COLO668 (cell line): ENCODE results near the gene PRR5L.
A peak's percentile ranks its signal among the peaks of the same experiment; 100 is the strongest.

Experiments
- DNase-seq: peaks from one replicate; lab custom pipeline; 2025; ENCODE audit not compliant: unreplicated experiment; lab: John Stamatoyannopoulos, UW

PRR5L gene

DNA sequence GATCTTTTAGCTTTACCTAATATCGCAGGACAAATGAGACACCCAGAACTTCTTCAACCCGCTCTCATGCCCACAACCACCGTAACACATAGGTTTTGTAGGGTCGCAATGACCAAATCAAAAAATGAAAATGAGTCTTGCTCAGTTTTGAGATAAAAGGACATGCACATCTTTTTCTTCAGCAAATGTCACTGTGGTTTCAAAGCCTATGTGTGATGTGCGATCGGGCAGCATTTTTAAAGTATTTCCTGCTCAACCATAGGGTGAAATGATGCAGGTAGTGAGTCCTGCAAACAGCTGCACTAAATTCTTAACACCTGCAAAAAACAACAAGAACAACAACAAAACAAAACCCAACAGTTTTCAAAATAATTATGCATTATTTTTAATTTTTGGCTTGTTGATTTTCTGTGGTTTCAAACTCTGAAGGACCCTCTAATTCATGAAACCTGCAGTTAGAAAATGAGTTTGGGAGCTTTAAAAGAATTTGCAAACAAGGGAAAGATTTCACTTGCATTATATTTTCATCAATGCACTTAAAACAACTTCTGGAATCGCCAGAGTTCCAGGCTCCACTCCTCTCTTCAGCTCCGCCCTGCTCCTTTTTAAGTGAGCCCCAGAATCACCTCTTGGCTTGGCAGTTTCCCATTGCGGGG, 79.4 kb downstream of the PRR5L start:
- DNase-seq: no peak

DNA sequence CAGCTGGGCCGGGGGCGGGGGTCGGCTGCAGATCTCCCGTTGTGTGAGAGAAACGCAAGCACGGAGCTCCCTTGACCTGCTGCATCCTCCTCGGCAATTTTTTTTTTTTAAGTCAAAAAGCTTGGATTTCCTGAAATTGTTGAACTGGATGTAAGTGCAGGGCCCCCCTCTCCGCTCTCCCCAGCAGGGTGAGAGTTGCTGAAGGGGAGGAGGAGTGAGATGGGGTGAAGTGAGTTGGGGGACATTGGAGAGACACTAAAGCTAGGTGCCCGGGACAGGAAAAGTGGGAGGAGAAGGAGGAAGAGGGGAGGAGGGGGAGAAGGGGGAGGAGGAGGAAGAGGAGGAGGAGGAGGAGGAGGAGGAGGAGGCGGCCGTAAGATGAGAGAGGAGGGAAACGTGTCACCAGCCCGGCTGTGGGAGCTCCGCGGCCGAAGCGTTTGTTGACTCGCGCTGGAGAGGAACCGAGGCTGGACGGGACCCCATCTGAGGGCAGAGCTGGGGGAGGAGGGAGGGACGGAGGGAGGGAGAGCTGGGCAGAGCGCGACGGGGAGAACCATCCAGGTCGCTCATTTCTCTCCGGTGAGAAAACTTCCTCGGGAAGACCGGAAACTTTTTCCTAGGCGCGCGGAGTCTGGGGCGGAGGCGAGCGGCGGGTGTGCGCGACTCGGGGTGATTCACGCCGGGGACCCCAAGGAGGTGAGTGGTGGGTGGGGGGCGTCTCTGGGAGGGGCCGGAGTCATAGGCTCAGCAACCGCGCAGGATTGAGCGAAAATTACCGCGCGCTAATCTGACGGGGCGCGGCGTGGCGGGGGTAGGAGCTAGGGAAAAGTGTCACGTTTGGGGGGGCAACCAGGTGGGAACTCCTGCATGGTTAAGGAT, 80.2 kb downstream of the PRR5L start:
- DNase-seq: no peak

DNA sequence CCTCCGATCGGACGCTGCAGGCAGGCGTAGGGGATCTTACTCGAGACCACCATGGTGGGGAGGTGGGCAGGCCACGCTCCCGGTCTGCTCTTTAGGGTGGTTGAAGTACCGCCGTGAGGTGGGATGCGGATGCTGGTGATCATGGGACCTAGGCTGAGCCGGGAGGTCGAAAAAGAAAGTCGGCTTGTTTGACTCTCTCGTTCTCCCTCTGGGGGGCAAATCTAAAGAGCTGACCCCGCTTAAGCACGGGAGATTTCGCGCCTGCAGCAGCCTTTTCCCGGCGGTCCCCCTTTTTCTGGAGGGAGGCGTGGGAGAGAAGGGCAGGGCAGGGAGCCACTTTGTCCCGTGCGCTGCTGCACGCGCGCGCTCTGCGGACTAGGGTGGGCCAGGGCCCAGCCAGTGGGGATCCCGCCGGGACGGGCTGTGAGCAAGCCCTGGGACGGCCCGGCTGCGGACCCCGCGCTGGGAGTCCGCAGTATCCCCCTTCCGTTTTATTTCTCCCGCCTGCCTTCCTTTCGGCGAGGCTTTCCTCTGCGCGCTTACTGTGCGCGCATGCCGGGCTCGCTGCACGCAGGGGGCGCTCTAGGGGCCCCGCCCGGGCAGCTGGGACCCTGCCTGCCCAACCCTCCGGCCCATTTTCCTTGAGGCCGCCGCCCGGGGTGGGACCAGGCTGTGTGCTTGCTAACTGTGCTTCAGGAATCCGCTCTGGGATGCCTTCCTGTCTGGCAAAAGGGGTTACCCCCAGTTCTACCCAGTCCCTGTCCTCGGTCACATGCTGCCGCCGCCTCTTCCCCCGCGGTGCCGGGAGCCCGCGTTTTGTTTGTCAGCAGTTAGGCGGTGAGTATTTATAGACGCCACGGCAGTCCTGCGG, 81.0 kb downstream of the PRR5L start:
- peak; percentile 71 for DNase-seq

DNA sequence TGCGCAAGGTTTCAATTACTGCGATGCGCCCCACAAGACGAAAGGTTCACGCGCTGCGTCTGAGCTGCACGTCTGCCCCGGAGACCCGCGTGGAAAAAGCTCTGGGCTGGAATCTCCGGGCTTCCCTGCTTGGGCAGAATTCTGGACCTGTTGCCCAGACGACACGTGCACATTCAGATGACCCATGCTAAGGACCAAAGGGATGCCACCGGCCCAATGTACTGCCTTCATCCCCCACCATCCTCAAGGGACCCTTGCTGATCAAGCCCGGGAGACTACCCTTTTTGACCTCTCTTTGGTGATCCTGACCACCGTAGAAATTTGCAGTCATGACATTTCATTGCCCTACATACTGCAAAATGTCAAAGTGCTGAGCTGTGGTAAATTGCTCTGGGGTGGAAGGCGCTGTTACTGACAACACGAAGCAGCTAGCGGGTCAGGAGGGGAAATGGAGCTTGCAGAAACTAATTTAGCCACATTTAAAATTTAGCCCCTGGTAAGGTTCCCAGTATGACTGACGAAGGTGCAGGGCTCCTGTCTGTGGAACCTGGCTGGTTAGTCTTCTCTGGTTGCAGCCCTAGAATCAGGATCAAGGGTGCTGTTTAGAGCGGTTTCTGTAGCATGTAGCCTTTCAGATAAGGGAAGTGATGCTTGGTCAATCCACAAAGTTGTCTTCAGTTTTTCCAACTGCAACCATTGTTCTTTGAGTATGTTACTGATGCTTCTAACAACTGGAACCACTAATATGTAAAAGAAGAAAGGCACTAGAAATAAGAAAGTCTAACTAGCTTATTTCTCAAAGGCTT, 81.9 kb downstream of the PRR5L start:
- DNase-seq: no peak

DNA sequence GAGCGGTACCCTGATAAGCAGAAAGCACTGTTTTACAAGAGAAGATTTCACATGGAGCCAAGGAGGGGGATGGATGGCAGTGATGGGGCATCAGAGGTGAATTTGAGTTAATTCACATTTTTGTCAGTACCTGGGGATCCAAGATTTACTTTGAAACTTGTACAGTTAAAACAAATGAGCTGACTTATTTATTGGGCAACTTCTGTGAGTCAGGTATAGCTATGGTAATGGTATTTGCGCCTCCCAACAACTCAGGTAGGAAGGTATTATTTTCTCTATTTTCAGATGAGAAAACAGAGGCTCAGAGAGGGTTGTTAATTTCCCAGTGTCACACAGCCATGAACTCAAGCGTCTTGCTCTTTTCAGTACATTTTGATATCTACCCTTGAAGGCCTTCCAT, 83.6 kb downstream of the PRR5L start:
- DNase-seq: no peak

DNA sequence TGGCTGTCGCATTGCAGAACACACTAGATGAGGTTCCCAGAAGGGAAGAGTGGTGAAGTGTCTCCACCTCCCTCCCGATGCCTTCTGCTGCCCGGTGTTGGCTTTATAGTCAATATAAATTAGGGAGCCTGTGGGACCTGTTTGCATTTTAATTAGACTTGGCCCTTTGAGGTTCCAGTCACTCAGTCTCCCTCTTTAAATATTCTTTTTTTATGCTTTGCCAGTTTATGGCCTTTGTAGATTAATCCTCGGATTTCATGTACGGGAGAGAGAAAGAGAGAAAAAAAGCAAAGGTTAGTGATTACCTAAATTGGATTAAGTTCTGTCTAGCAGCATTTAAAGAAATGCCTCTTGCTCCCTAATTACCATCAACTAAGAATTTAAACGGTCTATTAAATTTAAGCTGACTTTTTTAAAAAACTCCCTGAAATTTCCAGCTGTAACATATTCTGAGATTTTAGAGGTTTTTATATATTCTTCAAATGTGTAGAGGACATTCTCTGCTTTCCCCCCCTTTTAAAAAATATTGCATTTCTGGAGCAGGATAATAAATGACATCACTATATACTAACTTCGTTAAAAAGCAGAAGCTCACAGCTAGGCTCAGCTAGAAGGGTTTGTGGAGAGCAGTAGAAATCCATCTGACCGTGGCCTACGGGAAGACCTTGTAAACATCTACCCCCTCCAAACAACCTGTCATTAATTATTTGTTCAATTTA, 84.4 kb downstream of the PRR5L start:
- DNase-seq: no peak

DNA sequence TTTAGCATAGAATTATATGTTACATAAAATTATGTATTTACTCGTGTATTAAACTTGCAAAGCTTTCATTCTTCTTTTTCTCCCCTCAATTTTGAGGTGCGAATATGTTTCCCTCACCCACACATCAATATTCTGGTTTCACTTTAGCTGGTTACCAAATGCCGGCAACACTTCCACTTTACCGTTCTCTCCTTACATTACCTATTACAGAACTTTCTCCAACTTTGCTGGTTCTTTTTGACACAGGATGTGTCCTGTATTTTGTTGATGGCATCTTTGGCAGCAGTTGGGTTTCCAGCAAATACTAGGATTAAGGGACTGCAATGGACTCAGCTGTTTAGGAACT, 84.9 kb downstream of the PRR5L start:
- no peak for DNase-seq

DNA sequence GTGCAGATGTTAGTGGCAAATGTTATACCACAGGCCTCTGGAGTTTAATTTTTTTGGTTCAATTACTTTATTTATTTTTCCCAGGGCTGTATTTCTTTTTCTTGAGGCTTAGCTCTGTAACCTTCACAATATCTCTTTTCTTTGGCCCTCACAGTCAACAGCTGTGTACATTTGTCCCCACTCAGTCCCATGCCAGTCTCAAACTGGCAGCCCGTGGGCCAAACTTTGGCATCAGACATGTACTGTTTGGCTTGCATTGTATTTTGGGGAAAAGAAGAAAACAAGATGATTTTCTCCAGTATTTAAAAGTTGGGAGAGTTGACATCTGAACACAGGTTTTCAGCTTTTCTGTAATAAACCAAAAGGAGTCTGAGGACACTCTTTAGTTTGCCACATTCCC, 87.1 kb downstream of the PRR5L start:
- no peak for DNase-seq

DNA sequence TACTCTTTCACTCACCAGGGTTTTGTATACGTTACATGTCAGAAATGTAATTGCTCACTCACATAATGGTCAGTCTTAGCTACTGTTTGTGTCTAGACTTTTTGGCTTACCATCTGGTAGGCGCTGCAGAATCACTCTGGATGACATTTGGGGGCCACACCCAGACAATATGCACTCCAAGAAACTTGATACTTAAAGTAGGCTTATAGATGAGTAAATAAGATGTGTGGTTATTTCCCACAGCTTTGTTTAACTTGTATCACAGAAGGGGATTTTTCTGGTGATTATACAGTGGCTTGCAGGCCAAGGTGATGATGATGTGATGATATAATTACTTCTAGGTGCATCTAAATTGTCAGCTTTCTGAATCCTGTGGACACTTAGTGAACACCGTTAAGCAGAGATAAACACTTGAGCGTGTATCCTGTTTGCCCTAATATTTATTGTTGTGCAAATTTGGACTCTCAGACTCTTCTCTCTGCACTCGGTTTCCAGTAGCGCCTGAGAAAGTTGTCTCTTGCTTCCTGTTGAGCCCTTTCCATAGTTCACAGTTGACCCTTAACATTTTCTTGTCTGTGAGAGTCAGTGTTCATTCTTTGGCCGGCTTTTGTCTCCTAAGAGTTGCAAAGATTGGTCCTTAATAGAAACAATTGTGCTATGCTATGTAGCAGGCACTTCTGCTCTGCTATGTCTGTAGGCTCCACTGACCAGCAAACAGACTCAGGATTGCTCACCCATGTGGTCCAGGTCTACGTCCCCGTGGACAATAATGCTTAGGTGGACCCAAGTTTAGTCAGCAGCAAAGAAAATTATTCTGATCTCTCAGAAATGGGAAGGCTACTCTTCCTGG, 89.3 kb downstream of the PRR5L start:
- peak; percentile 22 for DNase-seq

DNA sequence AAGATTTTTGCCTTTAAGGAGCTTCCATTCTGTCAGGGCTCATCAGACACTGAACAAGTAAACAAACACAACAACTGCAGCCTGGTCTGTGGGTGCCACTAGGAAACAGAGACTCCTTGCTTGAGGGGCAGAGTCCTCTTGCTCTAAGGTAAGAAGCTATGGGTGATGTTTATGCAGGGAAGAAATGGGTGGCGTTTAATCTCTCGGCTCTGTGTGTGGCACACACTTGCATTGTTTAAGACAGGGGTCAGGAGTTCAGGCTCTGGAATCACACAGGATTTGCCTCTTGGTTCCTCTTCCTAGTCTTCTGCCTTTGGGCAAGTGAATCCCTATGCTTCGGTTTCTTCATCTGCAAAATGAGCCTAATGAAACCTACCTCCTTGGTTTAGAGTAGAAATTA, 90.3 kb downstream of the PRR5L start:
- DNase-seq: no peak

DNA sequence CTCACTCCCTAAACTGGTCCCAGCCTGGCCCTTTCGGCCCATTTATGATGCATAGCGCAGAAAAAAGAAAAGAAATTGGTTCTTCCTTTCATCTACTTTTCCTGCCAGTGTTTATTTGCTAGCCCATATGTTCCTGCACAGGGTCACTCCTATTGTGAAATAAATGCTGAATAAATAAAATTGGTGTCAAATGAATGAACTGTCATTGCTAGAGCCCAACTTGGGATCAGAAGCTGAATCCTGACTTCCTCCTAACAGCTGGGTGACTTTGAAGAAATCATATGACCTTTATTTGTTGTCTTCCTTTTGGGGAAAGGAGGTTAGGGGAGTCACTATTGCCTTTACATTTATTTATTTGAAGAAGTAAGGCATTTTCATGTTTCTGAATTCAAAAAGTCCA, 92.0 kb downstream of the PRR5L start:
- DNase-seq: no peak

DNA sequence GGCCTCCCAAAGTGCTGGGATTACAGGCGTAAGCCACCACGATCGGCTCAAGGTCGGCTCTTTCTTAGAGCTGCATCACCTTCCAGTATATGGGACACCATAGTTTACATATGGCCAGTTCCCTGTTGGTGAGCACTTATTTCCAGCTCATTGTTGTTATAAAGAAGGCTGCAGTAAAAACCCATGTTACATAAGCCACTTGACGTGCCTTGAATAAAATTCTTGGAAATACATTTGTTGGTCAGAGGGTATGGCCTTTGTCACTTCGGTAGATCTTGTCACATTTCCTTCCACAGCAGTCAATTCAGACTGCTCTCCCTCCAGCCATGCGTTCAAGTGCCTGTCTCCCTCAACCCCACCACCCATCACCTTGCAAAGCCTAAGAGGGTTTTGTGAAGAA, 92.9 kb downstream of the PRR5L start:
- DNase-seq: no peak

DNA sequence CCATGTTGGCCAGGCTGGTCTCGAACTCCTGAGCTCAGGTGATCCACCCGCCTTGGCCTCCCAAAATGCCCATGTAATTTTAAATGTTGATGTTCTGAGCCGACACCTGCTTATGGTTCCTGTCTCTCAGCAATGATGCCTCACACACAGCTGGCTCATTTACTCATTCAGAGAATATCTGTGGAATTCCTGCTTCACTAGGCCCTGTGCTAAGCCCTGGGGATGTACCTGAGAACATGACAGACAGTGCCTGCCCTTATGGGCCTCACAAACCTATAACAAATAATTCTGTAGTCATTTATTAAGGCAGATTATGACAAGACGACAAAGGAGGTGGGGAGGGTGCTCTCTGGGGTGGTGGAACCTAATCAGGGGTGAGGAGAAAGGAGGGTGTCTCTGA, 93.7 kb downstream of the PRR5L start:
- no peak for DNase-seq

DNA sequence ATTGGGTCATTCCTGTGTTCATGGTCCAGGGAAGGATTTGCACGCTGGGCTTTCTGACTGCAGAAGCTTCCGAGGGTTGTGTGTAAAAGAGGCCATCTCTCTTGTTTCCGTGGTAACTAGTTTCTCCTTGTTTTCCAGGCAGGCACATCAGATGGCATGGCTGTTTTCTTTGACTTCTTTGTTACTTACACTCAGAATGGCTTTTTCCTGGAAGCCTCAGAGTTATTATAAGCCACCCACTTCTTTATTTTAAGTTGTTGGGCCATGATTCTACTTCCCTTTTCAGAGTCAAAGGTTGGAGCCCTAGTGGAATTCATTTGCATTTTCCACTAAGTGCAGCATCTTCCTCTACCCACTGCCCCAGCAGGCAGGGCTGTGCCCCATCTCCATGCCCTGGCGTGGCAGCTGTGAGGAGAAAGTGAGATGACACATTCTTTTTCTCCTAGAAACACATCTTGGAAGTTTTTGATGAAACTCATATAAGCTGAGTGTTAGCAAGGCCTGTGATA, 94.9 kb downstream of the PRR5L start:
- DNase-seq: no peak

DNA sequence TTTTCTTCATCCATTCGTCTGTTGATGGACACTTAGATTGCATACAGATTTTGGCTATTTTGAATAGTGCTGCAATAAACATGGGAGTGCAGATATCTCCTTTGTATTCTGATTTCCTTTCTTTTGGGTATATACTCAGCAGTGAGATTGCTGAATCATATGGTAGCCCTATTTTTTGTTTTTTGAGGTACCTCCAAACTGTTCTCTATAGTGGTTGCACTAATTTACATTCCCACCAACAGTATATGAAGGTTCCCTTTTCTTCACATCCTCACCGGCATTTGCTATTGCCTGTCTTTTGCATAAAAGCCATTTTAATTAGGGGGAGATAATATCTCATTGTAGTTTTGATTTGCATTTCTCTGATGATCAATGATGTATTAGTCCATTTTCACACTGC, 96.1 kb downstream of the PRR5L start:
- no peak for DNase-seq

DNA sequence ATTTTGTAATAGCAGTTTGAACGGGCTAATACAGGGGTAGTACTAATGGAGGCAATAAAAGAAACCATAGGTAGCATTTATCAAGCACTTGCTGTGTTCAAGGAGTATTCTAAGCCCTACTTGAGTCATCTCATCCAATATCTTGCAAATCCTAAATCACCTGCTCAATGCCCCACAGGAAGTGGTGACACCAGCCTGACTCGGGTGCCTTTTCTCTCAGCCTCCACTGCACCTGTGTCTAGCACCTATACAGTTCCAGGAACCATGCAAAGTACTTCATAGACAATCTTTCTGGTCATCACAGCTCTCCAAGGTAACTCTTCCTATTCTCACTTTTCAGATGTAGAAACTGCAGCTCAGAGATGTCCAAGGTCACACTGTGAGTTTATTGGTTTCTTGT, 98.0 kb downstream of the PRR5L start:
- DNase-seq: no peak

DNA sequence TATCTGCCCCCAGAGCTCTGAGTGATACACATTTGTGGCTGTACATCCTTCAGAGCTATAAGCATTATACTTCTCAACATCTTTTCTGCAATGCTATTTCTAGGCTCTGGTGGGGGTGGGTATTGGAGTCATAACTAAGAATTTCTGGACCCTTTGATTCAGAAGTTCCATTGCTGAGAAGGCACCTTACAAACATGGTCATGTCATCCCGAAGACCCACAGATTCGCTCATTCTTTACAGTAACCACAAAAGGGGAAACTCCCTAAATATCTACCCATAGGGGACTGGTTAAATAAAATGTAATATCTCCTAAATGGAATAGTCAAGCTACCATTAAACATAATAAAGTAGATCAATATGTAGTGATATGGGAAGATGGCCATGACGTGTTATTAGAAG, 98.8 kb downstream of the PRR5L start:
- no peak for DNase-seq

DNA sequence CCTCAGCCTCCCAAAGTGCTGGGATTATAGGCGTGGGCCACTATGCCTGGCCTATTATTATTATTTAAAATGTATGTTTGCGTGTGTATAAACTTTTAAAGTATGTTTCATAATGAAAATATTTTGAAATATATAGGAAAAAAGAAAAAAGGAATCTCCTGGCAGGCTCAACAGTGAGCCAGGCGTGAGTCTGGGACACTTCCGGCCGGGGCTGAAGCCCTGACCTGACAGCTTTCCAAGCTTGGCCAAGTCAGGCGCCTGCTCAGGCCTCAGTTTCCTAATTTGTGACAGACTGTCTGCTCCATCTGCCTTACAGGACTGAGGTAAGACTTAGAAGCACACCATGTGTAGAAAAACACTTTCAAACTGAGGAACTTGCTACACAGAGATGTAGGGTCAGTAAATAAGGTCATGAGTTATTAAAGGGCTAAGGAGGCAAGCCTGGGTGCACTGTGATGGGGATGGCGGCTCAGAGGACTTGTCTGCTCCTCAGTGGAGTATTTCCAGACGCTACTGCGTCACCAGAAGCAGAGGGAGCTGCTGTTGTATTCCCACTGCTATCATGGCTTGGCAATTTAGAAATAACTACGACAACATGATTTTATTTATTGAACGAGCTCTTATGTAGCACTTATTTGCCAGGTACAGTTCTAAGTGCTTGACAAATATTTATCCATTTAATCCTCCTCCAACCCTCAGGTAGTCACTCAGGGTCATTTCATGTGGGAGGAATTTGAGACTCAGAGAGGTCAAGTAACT, 100.1 kb downstream of the PRR5L start:
- DNase-seq: no peak
